Activated T-cell treated with anti-CD3 and anti-CD28 coated beads for 4 hours (primary cell): ENCODE measurements around the gene ABCG1.

Experiments
- DNase-seq: peaks from one replicate; pipeline ENCODE4 v3.0.0-alpha.2; 2020

The ABCG1 gene

DNA sequence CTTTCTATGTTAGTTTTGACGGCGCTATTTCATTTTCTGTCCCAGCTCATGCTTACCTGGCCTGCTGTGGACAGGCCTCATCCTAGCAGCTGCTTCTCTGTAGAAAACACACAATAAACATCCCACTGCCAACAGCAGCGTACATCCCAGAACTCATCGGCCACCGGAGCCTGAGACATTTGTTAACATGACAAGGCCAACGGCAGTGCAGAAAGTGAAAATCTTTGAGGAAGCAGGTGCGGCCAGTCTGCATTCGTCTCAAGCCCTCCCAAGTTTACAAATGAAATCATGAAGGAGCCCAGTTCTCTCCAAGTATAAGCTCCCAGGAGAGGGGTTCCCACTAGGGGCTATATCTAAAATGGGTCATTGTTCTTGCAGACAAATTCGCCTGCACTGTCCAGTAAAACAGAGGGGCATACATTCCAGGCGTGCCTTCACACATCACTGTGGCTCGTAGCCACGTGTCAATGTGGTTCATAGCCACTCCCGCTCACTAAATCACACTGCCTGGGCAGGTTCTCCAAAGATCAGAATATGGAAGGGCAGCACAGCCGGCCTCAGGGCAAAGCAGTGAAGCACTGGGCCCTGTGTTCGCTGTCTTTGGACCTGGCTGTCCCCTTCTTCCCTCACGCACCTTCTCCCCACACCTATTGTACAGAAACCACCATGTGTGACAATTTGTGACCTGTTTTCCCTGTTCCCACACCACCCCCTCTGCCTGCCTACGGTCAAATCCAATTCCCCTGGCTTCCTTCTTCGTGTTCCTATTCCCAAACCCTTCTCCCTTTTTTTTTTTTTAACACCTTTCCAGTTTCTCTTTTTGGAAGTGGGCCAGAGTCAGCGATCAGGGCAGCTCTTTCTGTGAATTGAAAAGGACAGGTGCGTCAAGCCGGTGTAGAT, 27.0 kb upstream of the ABCG1 start:
- DNase-seq: no peak

GRCh38 chr21:42193131-42193671, 25.7 kb upstream of the ABCG1 start:
- no peak for DNase-seq

GRCh38 chr21:42193721-42194120, 25.2 kb upstream of the ABCG1 start:
- DNase-seq: no peak

DNA sequence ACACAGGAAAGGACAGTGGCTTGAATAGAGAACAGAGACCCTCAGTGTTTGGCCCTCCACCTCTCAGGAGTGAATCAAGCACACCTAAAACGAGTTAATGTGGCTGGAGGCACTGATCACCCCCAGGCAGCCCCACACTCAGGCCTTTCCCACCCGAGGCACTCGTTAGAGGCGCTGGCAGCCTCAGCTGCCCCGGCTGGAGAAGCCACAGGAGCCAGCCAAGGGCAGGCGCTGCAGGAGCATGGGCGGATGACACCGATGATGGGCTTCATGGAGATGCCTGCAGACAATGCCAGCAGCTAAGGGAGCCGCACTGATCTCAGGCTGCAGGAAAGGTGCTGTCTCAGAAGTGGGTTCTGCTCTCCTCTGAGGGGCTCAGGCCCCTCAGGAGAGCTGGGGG, 24.1 kb upstream of the ABCG1 start:
- DNase-seq: no peak

- DNase-seq: no peak
These were observed 23.4 kb upstream of the ABCG1 start for GRCh38 chr21:42195378-42196031.

GRCh38 chr21:42198929-42199867, 19.7 kb upstream of the ABCG1 start:
- DNase-seq: no peak

GRCh38 chr21:42199868-42200463, 19.0 kb upstream of the ABCG1 start:
- DNase-seq: no peak

GRCh38 chr21:42200906-42201614, 17.9 kb upstream of the ABCG1 start:
- DNase-seq: no peak

DNA sequence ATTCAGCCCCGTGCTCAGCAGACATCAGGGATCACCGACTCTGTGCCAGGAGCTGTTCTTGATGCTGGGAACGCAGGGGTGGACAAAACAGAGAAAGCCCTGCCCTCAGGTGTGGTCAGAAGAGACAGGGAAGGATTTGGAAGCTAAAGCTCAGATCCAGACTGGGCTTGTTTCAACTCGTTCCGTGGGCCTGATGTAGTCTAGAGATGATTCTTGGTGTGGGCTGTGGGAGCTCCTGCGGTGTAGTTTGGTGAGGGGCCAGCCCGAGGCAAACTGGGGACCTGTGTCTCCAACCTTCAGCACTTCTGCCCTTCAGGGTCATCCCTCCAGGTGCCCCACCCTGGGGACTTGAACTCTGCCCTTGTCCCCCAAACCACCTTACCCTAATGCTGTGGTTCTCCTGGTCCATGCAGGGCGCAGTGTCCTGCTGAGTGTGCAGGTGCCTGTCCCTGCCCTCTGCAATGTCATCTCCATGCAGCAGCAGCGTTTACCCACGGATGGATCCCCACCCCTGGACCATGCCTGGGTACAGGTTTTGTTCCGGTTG, 17.3 kb upstream of the ABCG1 start:
- DNase-seq: no peak

- DNase-seq: no peak
These were observed 16.6 kb upstream of the ABCG1 start for GRCh38 chr21:42202321-42202720.

DNA sequence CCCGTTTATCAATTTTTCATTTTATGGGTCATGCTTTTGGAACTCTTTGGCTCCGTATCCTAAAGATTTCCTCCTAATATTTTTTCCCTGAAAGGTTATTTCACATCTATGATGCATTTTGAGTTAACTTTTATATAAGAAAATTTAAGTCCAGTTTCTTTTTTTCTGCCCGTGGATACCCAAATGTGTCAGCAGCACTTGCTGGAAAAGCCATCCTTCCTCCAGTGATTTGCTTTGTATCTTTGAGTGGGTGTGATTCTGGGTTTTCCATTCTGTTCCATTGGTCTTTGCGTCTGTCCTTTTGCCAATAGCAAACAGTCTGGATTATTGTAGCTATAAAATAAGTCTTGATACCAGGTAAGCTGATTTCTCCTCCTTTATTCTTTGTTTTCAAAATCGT, 15.6 kb upstream of the ABCG1 start:
- DNase-seq: no peak

- no peak for DNase-seq
These were observed 15.0 kb upstream of the ABCG1 start for GRCh38 chr21:42203936-42204335.

DNA sequence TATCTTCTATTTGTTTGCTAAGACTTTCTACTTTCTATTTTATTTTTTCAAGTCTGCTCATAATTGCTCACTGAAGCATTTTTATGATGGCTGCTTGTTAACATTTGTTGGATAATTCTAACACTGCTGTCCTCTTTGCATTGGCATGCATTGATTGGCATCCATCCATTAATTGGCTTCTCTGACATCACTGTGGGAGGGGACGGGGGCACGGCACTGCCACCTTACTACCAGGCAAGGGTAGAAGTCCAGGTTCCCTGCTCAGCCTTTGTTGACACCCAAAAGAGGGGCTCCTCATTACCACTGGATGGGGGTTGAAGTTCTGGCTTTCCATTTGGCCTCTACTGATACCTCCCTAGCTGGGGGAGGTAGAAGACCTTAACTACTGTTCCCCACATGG, 11.5 kb upstream of the ABCG1 start:
- DNase-seq: no peak

DNA sequence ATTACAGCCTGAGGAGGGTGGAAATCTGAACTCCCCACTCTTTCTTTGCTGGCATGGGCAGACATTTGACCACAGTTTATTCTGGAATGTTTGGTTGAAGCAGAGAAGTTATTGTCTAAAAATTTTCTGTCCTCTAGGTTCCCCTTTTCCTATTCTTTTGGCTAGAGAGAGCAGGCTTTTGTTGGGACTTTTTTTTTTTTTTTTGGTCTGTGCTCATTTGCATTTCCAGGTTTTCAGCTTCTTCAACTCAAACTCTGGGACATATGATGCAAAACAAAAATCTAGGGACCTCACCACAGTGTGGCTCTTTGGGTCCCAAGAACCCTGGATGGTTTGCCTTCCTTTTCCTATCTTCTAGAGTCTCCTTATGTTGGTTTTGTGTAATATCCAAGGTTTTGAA, 10.9 kb upstream of the ABCG1 start:
- DNase-seq: no peak

- DNase-seq: no peak
These were observed 10.0 kb upstream of the ABCG1 start for GRCh38 chr21:42208801-42209490.

- no peak for DNase-seq
These were observed 9.0 kb upstream of the ABCG1 start for GRCh38 chr21:42209801-42210479.

- no peak for DNase-seq
These were observed 6.7 kb upstream of the ABCG1 start for GRCh38 chr21:42212266-42212665.

DNA sequence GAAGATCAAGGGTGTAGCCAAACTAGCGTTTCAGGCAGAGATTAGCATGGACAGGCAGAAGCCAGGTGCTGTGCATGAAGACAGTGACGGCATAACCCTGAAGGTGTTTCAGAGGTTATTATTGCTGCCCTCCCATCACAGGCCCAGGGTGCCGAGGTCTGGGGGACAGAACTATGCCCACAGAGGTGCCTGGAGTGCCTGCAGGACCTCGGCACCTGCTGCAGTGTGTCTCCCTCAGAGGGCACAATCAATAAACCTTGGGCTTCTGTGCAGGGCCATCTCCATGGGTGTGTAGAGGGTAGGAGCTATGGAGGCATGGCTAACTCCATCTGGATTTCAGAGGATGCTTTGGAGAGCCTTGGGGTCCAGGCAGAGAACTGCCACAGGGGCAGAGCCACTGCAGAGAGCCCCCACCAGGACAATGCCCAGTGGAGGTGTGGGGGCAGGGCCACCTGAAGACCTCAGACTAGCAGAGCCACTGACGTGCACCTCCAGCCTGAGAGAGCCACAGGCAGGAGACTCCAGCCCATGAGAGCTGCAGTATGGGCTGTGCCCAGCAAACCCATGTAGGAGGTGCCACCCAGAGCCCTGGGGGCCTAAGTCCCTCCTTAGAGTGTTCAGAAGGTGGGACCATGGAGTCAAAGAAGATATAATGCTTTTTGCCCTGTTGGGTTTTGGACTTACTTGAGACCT, 5.7 kb upstream of the ABCG1 start:
- DNase-seq: no peak

DNA sequence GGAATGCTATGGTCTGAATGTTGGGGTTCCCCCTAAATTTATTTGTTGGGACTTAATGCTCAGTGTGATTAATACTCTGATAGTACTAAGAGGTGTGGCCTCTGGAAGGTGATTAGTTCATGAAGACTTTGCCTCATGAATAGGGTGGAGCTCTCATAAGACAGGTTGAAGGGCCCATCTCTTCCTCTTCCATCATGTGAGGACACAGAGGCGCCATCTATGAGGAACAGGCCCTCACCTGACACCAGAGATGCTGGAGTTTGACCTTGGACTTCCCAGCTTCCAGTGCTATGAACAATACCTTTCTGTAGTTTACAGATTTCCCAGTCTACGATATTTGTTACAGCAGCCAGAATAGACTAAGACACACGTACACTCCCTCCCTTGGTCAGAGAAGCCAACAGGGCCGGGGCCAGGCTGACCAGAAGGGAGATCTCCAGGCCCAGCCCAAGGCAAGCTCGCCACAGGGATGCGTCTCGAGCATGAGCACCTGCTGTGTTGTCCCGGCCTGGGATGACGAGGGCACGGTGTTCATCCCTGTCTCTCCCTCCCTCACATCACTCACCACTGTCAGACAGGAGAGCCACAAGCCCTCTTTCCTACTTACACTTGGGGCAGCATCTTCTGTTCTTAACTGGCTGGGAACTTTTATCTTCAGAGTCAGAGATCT, 4.7 kb upstream of the ABCG1 start:
- DNase-seq: no peak
